Measurements from ENCODE around the gene DCHS2.

- no peak for TF ChIP-seq CTCF (IDR thresholded peaks at IDR 0.05)
- TF ChIP-seq EP300 (IDR thresholded peaks at IDR 0.05): no peak
- no peak for TF ChIP-seq POLR2A (IDR thresholded peaks at IDR 0.05)
Observed at GRCh38 chr4:154511548-154511947, 19.9 kb upstream of the DCHS2 start.

Measured in tibial nerve (tissue), 4 donors.